Transverse colon (tissue), 4 donors: ENCODE results near the gene BCL2L15. TPM values are rescaled to one million over a fixed set of nuclear protein-coding genes. Genes with fewer than 3 reads are reported as not detected.
A peak's percentile ranks its signal among the peaks of the same experiment; 100 is the strongest.

ENCODE experiments used
- DNase-seq: peaks from one replicate; pipeline ENCODE4 v3.0.0-alpha.2; 2019
- H3K27ac ChIP-seq, 4 donors: fragments of 200-600 bp; sonication (generic); 2 replicates each; pipeline ENCODE4 v1.5.1; 2016 to 2018; ENCODE audit warnings: inconsistent platforms in 4 of 4
- H3K27me3 ChIP-seq: fragments of 200-600 bp; sonication (generic); 2 replicates; pipeline ENCODE4 v1.5.1; 2017; ENCODE audit warnings: inconsistent platforms
- H3K36me3 ChIP-seq, 4 donors: fragments of 200-600 bp; sonication (generic); 2 replicates each; pipeline ENCODE4 v1.5.1; 2017 to 2019; ENCODE audit warnings: inconsistent platforms in 4 of 4
- H3K4me1 ChIP-seq, 4 donors: fragments of 200-600 bp; sonication (generic); 2 replicates each; pipeline ENCODE4 v1.5.1; 2017 to 2020; ENCODE audit warnings: inconsistent platforms in 4 of 4
- H3K4me3 ChIP-seq, 4 donors: fragments of 200-600 bp; sonication (generic); 1 replicate in 1 of 4; 2 replicates in 3 of 4; pipeline versions ENCODE4 v1.5.1 to v1.6.1; 2017 to 2019; ENCODE audit warnings: inconsistent platforms in 4 of 4
- H3K9me3 ChIP-seq, 2 donors: fragments of 200-600 bp; sonication (generic); 2 replicates each; pipeline ENCODE4 v1.5.1; 2017 to 2019; ENCODE audit warnings: inconsistent platforms in 2 of 2
- EP300 ChIP-seq: sonication (generic); formaldehyde crosslinking; IDR thresholded peaks from one replicate; pipeline ENCODE4 v1.6.1; 2017; ENCODE audit warnings: antibody characterized with exemption, low read depth
- POLR2A ChIP-seq: fragments of 450-650 bp; IDR thresholded peaks from one replicate; pipeline ENCODE4 v1.6.1; 2016; ENCODE audit warnings: antibody characterized with exemption, mild to moderate bottlenecking, moderate library complexity
- POLR2AphosphoS5 ChIP-seq, 3 donors: sonication (generic); formaldehyde crosslinking; IDR thresholded peaks; one replicate each; pipeline ENCODE4 v1.6.1; 2016; ENCODE audit warnings: antibody characterized with exemption in 3 of 3
- whole genome bisulfite sequencing, 2 donors: methylation state at CpG; one replicate each; pipeline ENCODE4 v1.1.5; 2018; ENCODE audit warnings: low coverage in 1 of 2; 5-methylcytosine and 5-hydroxymethylcytosine counted together
- in situ Hi-C, 4 donors: fragments of 200-750 bp; cut with MboI; loops; one replicate each; pipeline versions ENCODE4 v1.15.0 to v1.15.1; 2017; ENCODE audit warnings: low sequenced_read_pairs in 3 of 4, low pct_ligation_motif_present in 1 of 4, low pct_unique_long_range_greater_than_20kb in 1 of 4
- intact Hi-C: fragments of 100-400 bp; cut with DNase I; formaldehyde crosslinking; loops from one replicate; pipeline ENCODE4 v1.15.1; 2023; ENCODE audit warnings: low total_unique reads
- total RNA-seq, 4 donors: library from RNA; depleted of rRNA; stranded (reverse); fragments of >200 nt; gene quantifications; one replicate each; pipeline ENCODE4 v1.1.0, GENCODE V29; 2016
- TF ChIP-seq, protein P1 (sequence below), 5 experiments: fragments of 200-600 bp in 3 of 5; fragments of 450-650 bp in 2 of 5; sonication (generic) in 3 of 5; IDR thresholded peaks; 1 replicate in 2 of 5; 2 replicates in 3 of 5; pipeline ENCODE4 v1.5.1; 2016 to 2017; ENCODE audit warnings: antibody characterized with exemption in 5 of 5, inconsistent platforms in 3 of 5, mild to moderate bottlenecking in 2 of 5, moderate library complexity in 1 of 5

Gene BCL2L15
- total RNA-seq, 4 donors from 2014 or later, result 51.3 to 584 (median 89.3) TPM

DNA sequence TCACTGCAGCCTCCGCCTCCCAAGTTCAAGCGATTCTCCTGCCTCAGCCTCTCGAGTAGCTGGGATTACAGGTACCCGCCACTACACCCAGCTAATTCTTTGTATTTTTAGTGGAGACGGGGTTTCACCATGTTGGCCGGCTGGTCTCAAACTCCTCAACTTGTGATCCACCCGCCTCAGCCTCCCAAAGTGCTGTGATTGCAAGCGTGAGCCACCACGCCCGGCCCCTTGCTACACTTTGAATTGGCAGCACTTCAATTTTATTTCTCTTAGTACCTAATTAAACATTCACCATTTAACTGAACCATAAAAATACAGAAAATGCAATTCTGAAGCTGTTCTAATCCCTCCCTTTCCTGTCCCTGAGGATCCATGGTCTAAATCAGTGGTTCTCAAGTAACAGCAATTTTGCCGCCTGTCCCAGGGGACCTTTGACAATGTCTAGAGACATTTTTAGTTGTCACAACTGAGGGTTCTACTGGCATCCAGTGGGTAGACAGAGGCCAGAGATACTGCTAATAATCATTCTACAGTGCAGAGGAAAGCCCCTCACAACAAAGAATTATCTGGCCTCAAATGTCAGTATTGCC, 4.3 kb upstream of the BCL2L15 start:
- 71 to 100% methylated on average over 3 to 11 of the region's 11 CpGs for WGBS, 2 donors
- Histone ChIP-seq H3K4me3 (no peak overlapping the region), H3K27me3 (no peaks in the 10 kb centered on the region), H3K9me3 (no peaks in the 10 kb centered on the region), H3K4me1 (peaks cover 0 to 20% (median 7%) of the 10 kb centered on the region in 4 donors), H3K27ac (no peak overlapping the region), H3K36me3 (peaks cover 0 to 8% (median 3%) of the 10 kb centered on the region in 4 donors)
- in situ Hi-C loops (no loop called here), intact Hi-C loops (no loop called here)
- DNase-seq, result peak; percentile 36
- TF ChIP-seq EP300 (no peak), POLR2A (no peak), POLR2AphosphoS5 (IDR thresholded peaks at IDR 0.05) (no peak)
- TF ChIP-seq, protein P1, sequence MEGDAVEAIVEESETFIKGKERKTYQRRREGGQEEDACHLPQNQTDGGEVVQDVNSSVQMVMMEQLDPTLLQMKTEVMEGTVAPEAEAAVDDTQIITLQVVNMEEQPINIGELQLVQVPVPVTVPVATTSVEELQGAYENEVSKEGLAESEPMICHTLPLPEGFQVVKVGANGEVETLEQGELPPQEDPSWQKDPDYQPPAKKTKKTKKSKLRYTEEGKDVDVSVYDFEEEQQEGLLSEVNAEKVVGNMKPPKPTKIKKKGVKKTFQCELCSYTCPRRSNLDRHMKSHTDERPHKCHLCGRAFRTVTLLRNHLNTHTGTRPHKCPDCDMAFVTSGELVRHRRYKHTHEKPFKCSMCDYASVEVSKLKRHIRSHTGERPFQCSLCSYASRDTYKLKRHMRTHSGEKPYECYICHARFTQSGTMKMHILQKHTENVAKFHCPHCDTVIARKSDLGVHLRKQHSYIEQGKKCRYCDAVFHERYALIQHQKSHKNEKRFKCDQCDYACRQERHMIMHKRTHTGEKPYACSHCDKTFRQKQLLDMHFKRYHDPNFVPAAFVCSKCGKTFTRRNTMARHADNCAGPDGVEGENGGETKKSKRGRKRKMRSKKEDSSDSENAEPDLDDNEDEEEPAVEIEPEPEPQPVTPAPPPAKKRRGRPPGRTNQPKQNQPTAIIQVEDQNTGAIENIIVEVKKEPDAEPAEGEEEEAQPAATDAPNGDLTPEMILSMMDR (IDR thresholded peaks at IDR 0.05), result no peak

GRCh38 chr1:113890816-113891215, 3.4 kb upstream of the BCL2L15 start:
- no peak overlapping the region for H3K27ac ChIP-seq
- intact Hi-C loops, result no loop called here
- WGBS, 2 donors, result 63 to 67% methylated on average over 2 of the region's 2 CpGs
- TF ChIP-seq POLR2AphosphoS5 (IDR thresholded peaks at IDR 0.05), result no peak
- TF ChIP-seq POLR2A, result no peak
- TF ChIP-seq, protein P1 (IDR thresholded peaks at IDR 0.05), result no peak
- TF ChIP-seq EP300, result no peak
- H3K36me3 ChIP-seq, result no peaks in the 10 kb centered on the region
- no peak for DNase-seq
- no peaks in the 10 kb centered on the region for H3K27me3 ChIP-seq
- H3K4me3 ChIP-seq, result no peak overlapping the region
- H3K4me1 ChIP-seq, result peaks cover 0 to 22% (median 8%) of the 10 kb centered on the region in 4 donors
- in situ Hi-C loops, result no loop called here
- no peaks in the 10 kb centered on the region for H3K9me3 ChIP-seq

GRCh38 chr1:113886417-113887401, 672 bp downstream of the BCL2L15 start:
- TF ChIP-seq EP300 (no peak), POLR2AphosphoS5 (IDR thresholded peaks at IDR 0.05) (no peak), POLR2A (no peak)
- TF ChIP-seq, protein P1 (IDR thresholded peaks at IDR 0.05), result no peak
- Histone ChIP-seq H3K4me1 (peaks cover 0 to 33% (median 11%) of the 10 kb centered on the region in 4 donors), H3K27me3 (no peaks in the 10 kb centered on the region), H3K27ac (peak overlapping the region; percentile 77 to 86 (median 78)), H3K36me3 (no peaks in the 10 kb centered on the region), H3K4me3 (peak overlapping the region in 3 of 4 donors; percentile 31 to 47 (median 32)), H3K9me3 (no peaks in the 10 kb centered on the region)
- intact Hi-C loops, result no loop called here
- in situ Hi-C loops, result no loop called here
- WGBS, 2 donors, result 58 to 68% methylated on average over 5 to 17 of the region's 17 CpGs
- peak; percentile 25 for DNase-seq

DNA sequence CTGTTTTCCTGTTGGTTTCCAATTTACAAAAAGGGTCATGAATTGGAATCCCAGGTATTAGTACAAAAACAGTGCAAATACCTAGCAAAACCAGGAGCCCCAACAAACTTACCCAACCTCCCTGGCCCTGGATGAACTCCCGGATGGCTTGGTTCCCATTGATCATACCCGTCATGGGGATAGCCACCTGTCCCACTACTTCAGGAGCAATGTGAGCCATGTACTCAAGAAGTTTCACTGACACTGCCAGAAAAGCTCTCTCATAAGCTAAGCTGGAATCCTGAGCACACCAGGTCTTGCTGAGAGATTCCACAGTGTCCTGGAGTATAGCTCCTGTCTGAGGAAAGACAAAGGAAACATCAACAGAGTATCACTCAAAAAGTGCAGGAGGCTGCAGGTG, 5.7 kb downstream of the BCL2L15 start:
- H3K4me1 ChIP-seq, result peaks cover 0 to 36% (median 4%) of the 10 kb centered on the region in 4 donors
- H3K27me3 ChIP-seq, result no peaks in the 10 kb centered on the region
- TF ChIP-seq EP300 (no peak), POLR2A (no peak), POLR2AphosphoS5 (IDR thresholded peaks at IDR 0.05) (no peak)
- TF ChIP-seq, protein P1 (IDR thresholded peaks at IDR 0.05), result no peak
- no peak overlapping the region for H3K27ac ChIP-seq
- no peak for DNase-seq
- H3K36me3 ChIP-seq, result no peaks in the 10 kb centered on the region
- intact Hi-C loops, result no loop called here
- no peaks in the 10 kb centered on the region for H3K9me3 ChIP-seq
- WGBS, 2 donors, result 49% methylated on average over 2 of the region's 2 CpGs; no CpG with 5 or more reads in 1 of the 2 donors
- in situ Hi-C loops, result no loop called here
- H3K4me3 ChIP-seq, result no peak overlapping the region
